ENCODE measurements around the gene NTM. TPM values are rescaled to one million over a fixed set of nuclear protein-coding genes. Genes with fewer than 3 reads are reported as not detected.

NTM gene
- total RNA-seq, 1 donor from 2014 or later: 9.9 TPM

DNA sequence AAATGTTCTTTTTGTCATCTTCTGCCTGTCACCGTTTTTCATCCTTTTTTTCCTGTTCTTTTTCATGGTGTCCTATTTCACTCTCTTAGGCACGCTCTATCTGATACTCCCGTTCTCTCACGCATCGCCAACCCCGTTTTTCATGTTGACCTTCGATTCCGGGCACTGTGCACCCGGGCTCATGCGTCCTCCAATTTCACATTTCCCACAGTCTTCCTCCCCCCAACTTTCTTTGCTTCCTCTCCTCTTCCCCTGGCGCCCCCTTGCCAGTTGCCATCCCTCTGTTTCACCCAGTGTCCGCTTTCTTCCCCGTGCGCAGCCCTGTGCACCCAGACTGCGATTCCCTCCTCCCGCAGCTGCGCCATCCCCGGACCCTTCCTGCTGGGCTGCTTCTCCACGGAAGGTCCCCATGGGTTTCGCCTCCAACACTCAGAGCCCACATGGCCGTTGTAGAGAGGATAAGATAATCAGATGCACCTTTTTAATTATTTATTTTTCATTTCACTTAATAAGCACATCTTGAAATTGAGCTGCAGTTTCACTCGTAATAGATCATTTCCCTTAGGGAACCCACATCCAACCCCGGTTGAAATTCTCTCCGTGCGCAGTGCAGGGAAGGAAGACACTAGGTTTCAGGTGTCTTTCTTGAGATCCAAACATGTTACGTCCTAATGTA is 791.1 kb downstream of the NTM start:
- H3K4me3 ChIP-seq (ENCODE audit: low read length in 3 of 3): no peak overlapping the region
- H3K27me3 ChIP-seq (ENCODE audit: control insufficient read depth in 3 of 3, insufficient read depth in 3 of 3, low read length in 3 of 3): peaks cover 0 to 4% (median 0%) of the 10 kb centered on the region in 3 donors
- no peaks in the 10 kb centered on the region for H3K4me1 ChIP-seq (ENCODE audit: control insufficient read depth in 3 of 3, insufficient read depth in 3 of 3, low read length in 3 of 3)
- H3K36me3 ChIP-seq (ENCODE audit: control insufficient read depth in 3 of 3, insufficient read depth in 3 of 3, low read length in 3 of 3): no peaks in the 10 kb centered on the region
- no peaks in the 10 kb centered on the region for H3K9me3 ChIP-seq (ENCODE audit: control insufficient read depth in 3 of 3, low read length in 3 of 3)
- H3K9ac ChIP-seq (ENCODE audit: low read depth in 1 of 3, low read length in 3 of 3): no peak overlapping the region
- no peak overlapping the region for H3K27ac ChIP-seq (ENCODE audit: low read depth, low read length)

DNA sequence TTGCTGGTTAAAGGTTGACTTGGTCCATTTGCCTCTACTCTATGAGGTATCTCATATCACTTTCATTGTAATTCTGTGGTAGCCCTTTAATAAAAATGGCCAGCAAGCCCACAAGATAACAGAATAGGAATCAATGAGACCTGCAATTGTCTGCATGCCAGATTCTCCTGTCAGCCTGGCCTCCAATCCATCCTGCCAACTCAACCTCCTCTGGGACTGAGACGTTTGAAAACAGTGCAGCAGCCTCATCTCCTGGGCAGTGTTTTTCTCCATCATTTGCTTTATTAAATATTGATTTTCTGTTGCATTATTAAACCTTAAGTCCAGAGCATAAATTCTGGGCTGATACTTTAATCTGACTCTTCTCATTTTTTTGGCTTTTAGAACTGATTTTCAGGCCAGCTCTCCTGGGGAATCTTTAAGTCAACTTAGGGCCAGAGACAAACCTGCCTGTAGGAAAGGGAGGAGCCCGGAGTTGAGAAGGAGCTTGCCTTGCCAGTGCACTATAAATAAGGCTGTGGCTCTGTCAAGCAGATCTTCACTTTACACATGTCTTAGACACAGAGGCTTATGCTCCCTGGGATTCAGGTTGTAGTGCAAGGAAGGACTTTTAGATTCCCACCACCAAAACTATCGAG is 798.0 kb downstream of the NTM start:
- H3K9ac ChIP-seq (ENCODE audit: low read depth in 1 of 3, low read length in 3 of 3): no peak overlapping the region
- no peaks in the 10 kb centered on the region for H3K9me3 ChIP-seq (ENCODE audit: control insufficient read depth in 3 of 3, low read length in 3 of 3)
- no peak overlapping the region for H3K4me3 ChIP-seq (ENCODE audit: low read length in 3 of 3)
- no peak overlapping the region for H3K27ac ChIP-seq (ENCODE audit: low read depth, low read length)
- H3K36me3 ChIP-seq (ENCODE audit: control insufficient read depth in 3 of 3, insufficient read depth in 3 of 3, low read length in 3 of 3): no peaks in the 10 kb centered on the region
- no peaks in the 10 kb centered on the region for H3K4me1 ChIP-seq (ENCODE audit: control insufficient read depth in 3 of 3, insufficient read depth in 3 of 3, low read length in 3 of 3)
- no peaks in the 10 kb centered on the region for H3K27me3 ChIP-seq (ENCODE audit: control insufficient read depth in 3 of 3, insufficient read depth in 3 of 3, low read length in 3 of 3)

DNA sequence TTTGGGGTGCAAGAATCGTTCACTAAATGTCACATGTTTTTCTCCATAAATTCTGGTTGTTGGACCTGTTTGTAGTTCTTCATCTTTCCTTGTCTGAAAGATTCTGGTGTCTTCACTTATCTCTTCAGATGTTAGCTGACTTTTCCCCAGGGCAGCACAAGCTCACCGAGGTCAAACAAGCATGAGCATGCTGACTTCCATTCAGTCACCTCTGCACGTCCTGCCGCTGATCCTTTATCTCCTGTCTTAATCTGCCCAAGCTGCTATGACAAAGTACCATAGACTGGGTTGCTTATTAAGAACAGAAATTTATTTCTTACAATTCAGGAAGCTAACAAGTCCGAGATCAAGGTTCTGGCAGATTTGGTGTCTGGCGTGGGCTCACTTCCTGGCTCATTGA is 800.6 kb downstream of the NTM start:
- no peak overlapping the region for H3K4me3 ChIP-seq (ENCODE audit: low read length in 3 of 3)

DNA sequence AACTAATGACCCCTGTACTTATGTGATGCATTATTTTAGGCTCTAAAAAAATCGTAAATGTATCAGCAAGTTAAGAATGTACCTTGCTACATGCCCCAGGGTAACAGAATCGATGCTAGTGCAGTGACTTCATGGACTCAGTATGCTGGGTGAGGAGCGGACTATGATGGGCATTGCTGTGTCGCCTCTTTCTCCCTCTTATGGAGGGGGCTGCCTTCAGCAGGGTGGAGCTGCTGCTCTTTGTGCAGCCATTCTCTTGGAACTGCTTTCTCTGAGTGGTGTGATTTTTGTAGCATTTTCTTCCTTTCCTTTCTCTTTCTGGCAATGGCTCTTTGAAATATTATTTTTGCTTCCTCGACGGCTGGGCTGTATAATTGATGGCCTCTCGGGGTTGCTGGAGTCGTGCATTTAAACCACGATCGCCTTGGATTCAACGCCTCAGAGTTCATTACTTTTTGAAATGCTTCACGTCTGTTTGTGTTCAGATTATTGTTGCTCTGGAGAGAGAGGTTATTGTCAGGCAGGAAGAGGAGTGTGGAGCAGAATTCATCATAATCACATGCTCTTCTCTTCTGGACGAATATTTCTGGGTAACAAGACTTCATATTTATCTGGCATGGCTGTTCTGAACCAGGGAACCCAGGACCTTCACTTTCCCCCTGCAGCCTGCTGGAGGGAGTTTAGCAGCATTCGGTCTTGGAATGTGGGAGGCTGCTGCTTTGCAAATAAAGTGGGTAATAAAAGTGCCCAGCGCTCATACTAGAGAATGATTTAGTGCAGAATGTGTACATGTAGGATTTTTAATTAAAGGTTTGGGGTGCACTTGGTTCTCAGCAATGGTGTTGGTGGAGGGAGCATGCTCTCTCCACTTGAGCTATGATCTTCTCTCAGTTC is 804.2 kb downstream of the NTM start:
- Histone ChIP-seq H3K27ac (ENCODE audit: low read depth, low read length) (no peak overlapping the region), H3K27me3 (ENCODE audit: control insufficient read depth in 3 of 3, insufficient read depth in 3 of 3, low read length in 3 of 3) (no peaks in the 10 kb centered on the region), H3K9me3 (ENCODE audit: control insufficient read depth in 3 of 3, low read length in 3 of 3) (no peaks in the 10 kb centered on the region), H3K36me3 (ENCODE audit: control insufficient read depth in 3 of 3, insufficient read depth in 3 of 3, low read length in 3 of 3) (no peaks in the 10 kb centered on the region), H3K9ac (ENCODE audit: low read depth in 1 of 3, low read length in 3 of 3) (no peak overlapping the region), H3K4me1 (ENCODE audit: control insufficient read depth in 3 of 3, insufficient read depth in 3 of 3, low read length in 3 of 3) (no peaks in the 10 kb centered on the region), H3K4me3 (ENCODE audit: low read length in 3 of 3) (no peak overlapping the region)

More for the DNA sequence above, 800.6 kb downstream of the NTM start:
- Histone ChIP-seq H3K36me3 (ENCODE audit: control insufficient read depth in 3 of 3, insufficient read depth in 3 of 3, low read length in 3 of 3) (no peaks in the 10 kb centered on the region), H3K9me3 (ENCODE audit: control insufficient read depth in 3 of 3, low read length in 3 of 3) (no peaks in the 10 kb centered on the region), H3K4me1 (ENCODE audit: control insufficient read depth in 3 of 3, insufficient read depth in 3 of 3, low read length in 3 of 3) (no peaks in the 10 kb centered on the region), H3K27ac (ENCODE audit: low read depth, low read length) (no peak overlapping the region), H3K9ac (ENCODE audit: low read depth in 1 of 3, low read length in 3 of 3) (no peak overlapping the region), H3K27me3 (ENCODE audit: control insufficient read depth in 3 of 3, insufficient read depth in 3 of 3, low read length in 3 of 3) (no peaks in the 10 kb centered on the region)

DNA sequence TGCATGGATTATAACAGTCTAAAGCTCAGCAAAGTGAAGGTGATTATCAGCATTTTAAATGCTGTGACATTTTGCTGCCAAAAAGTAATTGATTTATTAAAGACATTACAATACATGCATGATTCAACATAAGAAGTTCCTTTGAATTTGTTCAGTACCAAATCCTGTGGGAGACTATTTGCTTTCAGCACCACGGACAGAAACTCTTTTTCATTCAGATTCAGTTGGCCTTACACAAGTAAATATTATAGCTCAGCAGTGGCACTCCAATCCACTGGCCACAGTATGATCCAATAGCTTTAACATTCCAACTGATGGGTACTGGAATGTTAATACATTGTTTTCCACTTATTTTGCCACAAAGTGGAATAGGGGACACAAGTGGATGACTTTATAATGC is 806.7 kb downstream of the NTM start:
- no peaks in the 10 kb centered on the region for H3K9me3 ChIP-seq (ENCODE audit: control insufficient read depth in 3 of 3, low read length in 3 of 3)

DNA sequence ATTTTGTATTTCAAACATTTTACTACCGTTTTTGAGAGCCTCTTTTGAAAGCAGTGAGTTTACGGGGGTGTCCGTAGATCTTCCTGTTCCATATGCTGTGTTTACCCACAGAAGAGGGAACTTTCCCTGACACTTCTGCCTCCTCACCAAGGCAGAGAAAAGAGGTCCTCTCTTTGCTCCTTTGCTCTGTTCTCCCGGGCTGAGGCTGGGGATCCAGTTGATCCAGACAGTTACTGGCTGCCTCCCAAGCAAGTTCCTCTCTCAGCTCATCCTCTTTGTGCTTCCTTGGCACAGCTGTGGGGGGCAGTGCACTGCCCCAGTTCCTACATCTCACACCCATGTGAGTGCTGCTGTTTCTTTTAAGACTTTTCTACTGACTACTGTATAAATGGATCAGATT is 813.7 kb downstream of the NTM start:
- no peaks in the 10 kb centered on the region for H3K27me3 ChIP-seq (ENCODE audit: control insufficient read depth in 3 of 3, insufficient read depth in 3 of 3, low read length in 3 of 3)
- no peak overlapping the region for H3K27ac ChIP-seq (ENCODE audit: low read depth, low read length)
- no peak overlapping the region for H3K9ac ChIP-seq (ENCODE audit: low read depth in 1 of 3, low read length in 3 of 3)
- no peak overlapping the region for H3K4me3 ChIP-seq (ENCODE audit: low read length in 3 of 3)
- no peaks in the 10 kb centered on the region for H3K9me3 ChIP-seq (ENCODE audit: control insufficient read depth in 3 of 3, low read length in 3 of 3)
- H3K4me1 ChIP-seq (ENCODE audit: control insufficient read depth in 3 of 3, insufficient read depth in 3 of 3, low read length in 3 of 3): no peaks in the 10 kb centered on the region
- H3K36me3 ChIP-seq (ENCODE audit: control insufficient read depth in 3 of 3, insufficient read depth in 3 of 3, low read length in 3 of 3): no peaks in the 10 kb centered on the region

More for the DNA sequence above, 806.7 kb downstream of the NTM start:
- Histone ChIP-seq H3K27me3 (ENCODE audit: control insufficient read depth in 3 of 3, insufficient read depth in 3 of 3, low read length in 3 of 3) (no peaks in the 10 kb centered on the region), H3K36me3 (ENCODE audit: control insufficient read depth in 3 of 3, insufficient read depth in 3 of 3, low read length in 3 of 3) (no peaks in the 10 kb centered on the region), H3K4me3 (ENCODE audit: low read length in 3 of 3) (no peak overlapping the region), H3K27ac (ENCODE audit: low read depth, low read length) (no peak overlapping the region), H3K4me1 (ENCODE audit: control insufficient read depth in 3 of 3, insufficient read depth in 3 of 3, low read length in 3 of 3) (no peaks in the 10 kb centered on the region), H3K9ac (ENCODE audit: low read depth in 1 of 3, low read length in 3 of 3) (no peak overlapping the region)

DNA sequence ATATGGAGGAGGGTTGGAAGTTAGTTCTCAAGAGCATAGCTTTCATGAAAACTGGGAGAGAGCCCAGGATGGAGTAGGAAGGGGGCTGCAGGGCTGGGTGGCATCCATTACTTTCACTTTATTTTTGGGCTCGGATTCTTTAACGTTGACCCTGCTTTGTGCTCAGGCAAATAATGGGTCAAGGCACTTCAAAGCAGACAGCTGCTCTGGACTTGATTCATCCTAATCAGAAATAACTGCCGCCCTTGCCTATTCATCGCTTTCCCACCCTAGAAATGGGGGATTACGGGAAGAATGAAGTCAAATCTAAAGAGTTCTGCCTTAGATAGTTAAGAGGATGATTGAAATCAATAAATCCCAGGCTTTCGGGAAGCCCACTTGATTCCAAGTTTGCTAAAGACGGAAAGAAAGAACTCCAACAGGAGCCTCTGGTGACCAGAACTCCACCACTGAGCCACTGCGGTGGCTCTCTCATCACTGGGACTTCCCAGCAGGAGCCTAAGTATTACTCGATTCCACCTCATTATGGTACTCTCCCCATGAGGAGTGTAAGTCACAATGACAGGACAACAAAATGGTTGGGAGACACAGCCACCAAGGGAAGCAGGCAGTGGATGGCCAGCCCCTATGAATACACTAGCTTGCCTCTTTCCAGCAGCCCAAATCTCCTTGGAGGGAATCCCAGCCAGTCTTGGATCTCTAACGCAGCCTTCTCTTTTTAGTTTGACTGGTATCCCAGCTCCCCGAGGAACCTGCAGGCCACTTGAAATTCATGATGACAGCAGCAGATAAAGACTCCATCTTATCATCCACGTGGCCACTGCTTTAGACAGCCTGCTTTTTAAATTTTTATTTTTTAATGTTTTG is 815.5 kb downstream of the NTM start:
- Histone ChIP-seq H3K27ac (ENCODE audit: low read depth, low read length) (no peak overlapping the region), H3K4me1 (ENCODE audit: control insufficient read depth in 3 of 3, insufficient read depth in 3 of 3, low read length in 3 of 3) (no peaks in the 10 kb centered on the region), H3K9me3 (ENCODE audit: control insufficient read depth in 3 of 3, low read length in 3 of 3) (no peaks in the 10 kb centered on the region), H3K4me3 (ENCODE audit: low read length in 3 of 3) (no peak overlapping the region), H3K27me3 (ENCODE audit: control insufficient read depth in 3 of 3, insufficient read depth in 3 of 3, low read length in 3 of 3) (no peaks in the 10 kb centered on the region), H3K36me3 (ENCODE audit: control insufficient read depth in 3 of 3, insufficient read depth in 3 of 3, low read length in 3 of 3) (no peaks in the 10 kb centered on the region), H3K9ac (ENCODE audit: low read depth in 1 of 3, low read length in 3 of 3) (no peak overlapping the region)

DNA sequence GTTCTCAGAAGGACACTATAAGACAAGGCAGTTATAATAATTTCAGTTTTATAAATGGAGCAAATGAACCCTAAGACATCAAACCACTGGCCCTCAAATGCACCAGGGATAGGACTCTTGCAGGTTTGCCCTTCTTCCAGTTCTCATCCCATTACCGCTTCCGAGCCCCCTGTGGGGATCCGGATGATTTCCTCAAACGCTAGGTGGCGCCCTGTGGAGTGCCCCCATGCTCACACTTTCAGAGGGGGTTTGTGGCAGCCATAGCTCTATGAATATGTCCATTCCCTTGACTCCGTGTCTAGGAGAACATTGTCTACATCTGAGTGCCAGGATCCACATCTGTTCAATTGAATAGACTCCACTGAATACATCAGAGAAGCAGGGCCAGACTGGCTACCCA is 816.3 kb downstream of the NTM start:
- Histone ChIP-seq H3K4me3 (ENCODE audit: low read length in 3 of 3) (no peak overlapping the region), H3K4me1 (ENCODE audit: control insufficient read depth in 3 of 3, insufficient read depth in 3 of 3, low read length in 3 of 3) (no peaks in the 10 kb centered on the region), H3K9me3 (ENCODE audit: control insufficient read depth in 3 of 3, low read length in 3 of 3) (no peaks in the 10 kb centered on the region), H3K36me3 (ENCODE audit: control insufficient read depth in 3 of 3, insufficient read depth in 3 of 3, low read length in 3 of 3) (no peaks in the 10 kb centered on the region), H3K9ac (ENCODE audit: low read depth in 1 of 3, low read length in 3 of 3) (no peak overlapping the region), H3K27ac (ENCODE audit: low read depth, low read length) (no peak overlapping the region), H3K27me3 (ENCODE audit: control insufficient read depth in 3 of 3, insufficient read depth in 3 of 3, low read length in 3 of 3) (no peaks in the 10 kb centered on the region)

DNA sequence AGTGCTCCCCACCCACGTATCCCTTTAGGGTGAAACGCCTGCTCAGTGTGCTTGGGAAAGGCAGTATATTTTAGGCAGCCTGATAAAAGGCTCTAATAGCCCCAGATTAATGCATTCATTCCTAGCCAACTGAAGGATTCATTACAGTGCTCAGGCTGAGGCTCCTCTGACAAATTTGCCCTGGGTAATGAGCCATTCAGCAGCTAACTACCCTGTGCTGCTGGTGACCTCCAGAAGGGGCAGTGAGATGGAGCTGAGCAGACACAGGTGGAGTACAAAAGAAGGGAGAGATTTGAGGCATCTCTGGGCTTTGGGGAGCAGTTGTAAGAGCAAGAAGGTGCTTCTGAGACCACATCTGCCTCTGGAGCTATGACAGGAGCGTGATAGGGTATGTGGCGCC is 817.0 kb downstream of the NTM start:
- no peaks in the 10 kb centered on the region for H3K27me3 ChIP-seq (ENCODE audit: control insufficient read depth in 3 of 3, insufficient read depth in 3 of 3, low read length in 3 of 3)
- H3K4me3 ChIP-seq (ENCODE audit: low read length in 3 of 3): no peak overlapping the region
- no peak overlapping the region for H3K27ac ChIP-seq (ENCODE audit: low read depth, low read length)
- H3K9me3 ChIP-seq (ENCODE audit: control insufficient read depth in 3 of 3, low read length in 3 of 3): no peaks in the 10 kb centered on the region
- H3K9ac ChIP-seq (ENCODE audit: low read depth in 1 of 3, low read length in 3 of 3): no peak overlapping the region
- no peaks in the 10 kb centered on the region for H3K4me1 ChIP-seq (ENCODE audit: control insufficient read depth in 3 of 3, insufficient read depth in 3 of 3, low read length in 3 of 3)
- H3K36me3 ChIP-seq (ENCODE audit: control insufficient read depth in 3 of 3, insufficient read depth in 3 of 3, low read length in 3 of 3): no peaks in the 10 kb centered on the region
